HG02870 (cell line): ENCODE measurements around the gene PCDH1.
A peak's percentile ranks its signal among the peaks of the same experiment; 100 is the strongest.

ENCODE experiments used
- ATAC-seq: cut with Tn5 transposase; IDR thresholded peaks from one replicate; pipeline ENCODE4 v1.9.1; 2021; ENCODE audit warnings: mild to moderate bottlenecking, moderate library complexity; ENCODE audit not compliant: unreplicated experiment

Gene PCDH1

DNA sequence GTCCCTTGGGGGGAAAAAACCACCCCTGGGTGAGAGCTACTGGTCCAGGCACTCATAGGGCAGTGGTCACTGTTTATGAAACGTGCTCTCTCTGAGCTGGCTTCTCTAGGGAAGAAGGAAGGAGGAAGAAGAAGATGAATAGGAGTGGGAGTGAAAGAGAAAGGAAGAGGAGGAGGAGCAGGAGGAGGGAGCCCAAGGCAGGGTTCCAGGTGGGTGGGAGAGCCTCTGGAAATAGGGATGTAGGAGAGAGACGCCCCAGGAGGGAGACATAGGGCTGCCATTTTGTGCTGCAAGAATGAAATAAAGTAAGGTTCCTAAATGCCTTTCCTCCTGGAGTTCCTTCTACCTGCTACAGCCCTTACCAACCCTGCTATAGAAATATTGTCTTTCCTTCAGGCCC, 65.7 kb downstream of the PCDH1 start:
- no peak for ATAC-seq

DNA sequence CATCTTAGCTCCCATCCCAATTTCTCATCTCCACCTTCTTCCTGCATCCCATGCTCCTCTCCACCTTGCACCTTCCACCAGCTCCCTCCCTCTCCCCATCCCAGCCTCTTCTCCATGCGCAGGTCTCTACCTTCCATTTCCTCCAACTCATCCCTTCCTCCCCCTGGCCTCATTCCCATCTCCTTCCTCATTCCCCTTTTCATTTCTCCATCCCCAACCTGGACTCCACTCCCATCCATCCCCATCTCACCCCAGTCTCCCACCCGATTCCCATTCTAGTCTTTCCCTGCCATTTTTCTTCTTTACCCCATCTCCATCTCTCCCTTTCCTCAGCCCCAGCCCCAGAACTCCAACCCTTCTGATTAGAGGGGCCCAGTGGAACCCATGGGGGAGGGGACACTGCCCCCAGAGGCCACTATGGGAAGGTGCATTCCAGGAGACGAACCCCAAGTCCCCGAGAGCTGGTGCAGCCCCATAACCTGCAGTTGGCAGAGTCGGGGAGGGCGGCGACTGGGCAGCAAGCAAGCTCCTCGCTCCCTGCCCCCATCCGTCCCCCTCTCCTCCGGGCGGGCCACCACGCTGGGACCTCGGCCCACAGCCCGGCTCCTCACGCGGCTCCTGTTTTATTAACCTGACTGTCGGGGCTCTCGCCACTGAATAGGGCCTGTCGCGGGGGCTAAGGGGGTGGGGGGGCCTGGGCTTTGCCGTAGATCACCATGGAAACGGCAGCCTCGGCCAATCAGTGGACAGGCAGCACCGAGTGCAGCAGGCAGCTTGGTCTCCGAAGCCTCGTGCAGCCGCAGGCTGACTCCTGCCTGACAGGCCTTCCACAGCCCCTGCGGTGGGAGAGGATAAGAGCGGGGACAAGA, 66.7 kb downstream of the PCDH1 start:
- ATAC-seq: peak; percentile 73

DNA sequence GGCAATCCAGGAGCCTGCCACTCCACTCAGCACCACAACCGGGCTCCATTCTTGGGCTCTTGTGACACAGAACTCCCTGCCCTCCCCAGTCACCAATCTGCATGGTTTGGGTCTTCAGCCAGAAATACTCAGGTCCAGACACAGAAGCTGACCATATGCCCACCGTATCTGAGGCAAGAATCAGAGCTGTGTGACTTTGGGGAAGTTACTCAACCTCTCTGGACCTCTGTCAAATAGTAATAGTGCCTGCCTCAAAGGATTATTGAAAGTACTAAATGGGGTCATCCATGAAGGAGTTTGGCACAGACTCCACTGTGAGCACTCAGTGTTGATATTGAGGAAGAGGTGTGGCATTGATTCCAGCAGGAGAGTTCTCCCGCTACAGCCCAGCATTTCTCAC, 67.5 kb downstream of the PCDH1 start:
- ATAC-seq: no peak

DNA sequence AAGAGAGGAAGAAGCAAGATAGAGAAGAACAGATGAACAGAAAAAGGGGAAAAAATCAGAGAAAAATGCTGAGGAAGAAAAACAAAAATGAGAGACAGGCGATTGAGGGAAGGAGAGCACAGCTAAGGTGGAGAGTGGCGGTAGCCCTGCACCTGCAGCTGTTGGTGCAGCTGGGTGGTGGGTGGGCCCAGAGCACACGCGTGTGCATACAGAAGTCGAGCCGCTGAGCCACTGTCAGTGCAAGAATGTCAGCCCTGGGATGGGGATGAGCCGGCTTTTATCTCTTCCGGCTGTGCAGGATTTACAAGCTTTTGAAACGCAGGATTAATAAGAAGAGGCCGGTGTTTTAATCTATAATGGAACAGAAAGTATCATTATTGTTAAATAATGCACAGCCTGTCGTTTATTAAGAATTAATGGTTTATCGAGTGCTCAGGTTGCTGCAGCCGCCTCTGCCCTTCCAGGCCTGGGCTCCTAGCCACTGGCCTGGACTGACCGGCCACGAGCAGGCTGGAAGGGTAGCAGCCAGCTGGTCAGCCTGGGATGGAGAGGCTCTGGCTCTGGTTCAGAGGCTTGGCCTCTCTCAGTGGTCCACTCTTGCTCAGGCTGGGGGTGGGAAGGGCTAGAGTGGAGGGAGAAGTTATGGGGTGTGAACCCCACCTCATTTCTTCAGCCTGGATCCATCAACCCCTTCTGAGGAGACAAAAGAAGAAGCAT, 68.7 kb downstream of the PCDH1 start:
- ATAC-seq: no peak

DNA sequence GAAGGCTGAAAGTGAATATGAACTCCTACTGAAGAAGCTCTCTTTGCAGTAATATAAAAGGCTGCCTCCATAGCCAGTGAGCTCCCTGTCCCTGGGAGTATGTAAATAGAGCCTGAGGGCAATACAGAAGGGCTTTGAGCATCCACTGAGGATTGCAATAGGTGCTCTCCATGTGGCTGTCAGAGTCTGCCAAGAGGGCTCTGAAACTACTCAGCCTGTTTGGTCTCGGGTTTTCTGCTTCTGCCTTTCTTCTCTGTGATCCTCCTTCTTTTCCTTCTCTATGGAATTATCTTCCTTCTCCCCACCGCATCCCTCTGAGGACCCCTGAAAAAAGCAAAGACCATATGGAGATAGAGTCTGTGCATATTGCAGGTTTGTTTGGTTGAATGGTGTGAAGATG, 69.4 kb downstream of the PCDH1 start:
- no peak for ATAC-seq

DNA sequence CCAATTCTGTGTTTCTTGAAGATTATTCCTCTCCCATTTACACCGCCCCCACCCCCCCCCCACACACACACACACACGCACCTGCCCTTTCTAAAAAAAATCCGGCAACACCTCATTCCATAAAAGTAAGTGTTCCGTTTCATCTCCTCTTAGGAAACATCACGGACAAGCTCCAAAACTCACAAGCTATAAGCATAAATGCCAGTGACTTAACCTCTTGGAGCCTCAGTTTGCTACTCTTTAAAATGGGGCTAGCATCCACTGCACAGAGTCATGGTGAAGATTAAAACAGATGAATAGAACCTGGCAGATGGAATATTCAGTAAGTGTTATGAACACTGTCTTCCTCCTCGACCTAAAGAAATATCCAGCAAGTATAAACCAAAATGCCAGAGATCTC, 70.5 kb downstream of the PCDH1 start:
- ATAC-seq: no peak

DNA sequence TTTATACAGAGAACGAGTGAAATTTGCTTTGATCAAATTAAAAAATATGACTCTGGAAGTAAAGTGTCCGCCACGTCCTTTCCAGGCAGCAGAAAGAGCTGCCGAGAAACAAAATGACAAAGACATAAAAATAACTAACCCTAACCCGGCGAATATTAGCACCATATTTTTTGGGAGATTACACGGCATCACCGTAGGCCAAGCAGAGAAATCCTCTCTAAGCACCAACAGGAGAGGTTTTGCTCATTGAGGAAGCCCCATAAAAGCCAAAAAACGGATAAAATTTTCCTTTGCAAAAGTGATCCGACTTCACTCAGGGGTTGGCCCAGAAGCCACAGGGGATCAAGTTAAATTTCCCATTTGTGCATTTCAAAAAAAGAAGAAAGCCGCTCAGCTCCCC, 70.9 kb downstream of the PCDH1 start:
- ATAC-seq: no peak

DNA sequence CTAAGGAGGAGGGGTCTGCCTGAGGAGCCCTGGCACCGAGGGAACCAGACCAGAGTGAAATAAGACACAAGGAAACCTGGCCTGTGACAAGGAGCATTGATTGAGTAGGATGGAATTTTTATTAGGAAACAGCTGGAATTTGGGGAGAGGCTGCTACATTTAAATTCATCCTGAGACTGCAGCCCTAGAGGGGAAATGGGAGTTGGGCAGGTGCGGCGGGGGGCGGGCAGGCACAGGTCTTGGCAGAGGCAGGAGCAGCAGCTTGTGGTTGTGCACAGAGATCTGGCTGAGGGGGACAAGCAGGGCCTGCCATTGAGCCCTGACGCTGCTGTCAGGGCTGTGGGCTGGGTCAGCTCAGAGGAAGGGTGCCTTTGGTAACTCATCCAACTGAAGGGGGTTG, 71.6 kb downstream of the PCDH1 start:
- ATAC-seq: no peak

DNA sequence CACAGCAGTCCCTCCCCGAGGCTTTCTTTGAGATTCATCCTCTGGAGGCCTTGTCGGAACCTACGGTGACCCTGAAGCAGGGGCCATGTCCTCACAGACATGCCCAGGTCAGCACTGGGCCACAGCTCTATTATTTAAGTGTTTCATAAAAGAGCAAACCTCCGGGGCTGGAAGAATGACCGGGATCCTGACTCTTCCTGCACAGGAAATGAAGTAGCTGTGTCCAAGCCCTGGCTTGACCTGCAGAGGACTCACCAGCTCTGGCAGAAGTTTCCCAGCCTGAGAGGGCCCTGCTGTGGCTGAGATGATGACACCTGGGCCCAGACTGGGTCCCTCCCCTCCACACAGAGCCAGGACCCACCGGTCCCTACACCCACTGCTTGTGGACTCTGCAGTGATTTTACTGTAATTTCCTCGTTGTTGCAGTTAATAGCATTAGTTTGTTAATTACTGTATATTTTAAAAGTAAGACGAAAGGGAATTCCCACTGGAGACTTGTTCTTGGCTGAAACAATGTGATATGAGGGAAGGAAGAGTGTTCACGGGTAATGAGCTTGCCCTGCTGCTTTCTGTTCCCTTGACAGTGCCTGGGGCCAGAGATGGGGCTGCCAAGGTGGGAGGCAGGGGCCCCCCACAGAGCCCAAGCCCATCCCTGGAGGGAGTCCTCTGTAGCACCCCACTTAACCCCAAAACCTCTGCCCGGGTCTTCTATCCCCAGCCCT, 72.2 kb downstream of the PCDH1 start:
- no peak for ATAC-seq

DNA sequence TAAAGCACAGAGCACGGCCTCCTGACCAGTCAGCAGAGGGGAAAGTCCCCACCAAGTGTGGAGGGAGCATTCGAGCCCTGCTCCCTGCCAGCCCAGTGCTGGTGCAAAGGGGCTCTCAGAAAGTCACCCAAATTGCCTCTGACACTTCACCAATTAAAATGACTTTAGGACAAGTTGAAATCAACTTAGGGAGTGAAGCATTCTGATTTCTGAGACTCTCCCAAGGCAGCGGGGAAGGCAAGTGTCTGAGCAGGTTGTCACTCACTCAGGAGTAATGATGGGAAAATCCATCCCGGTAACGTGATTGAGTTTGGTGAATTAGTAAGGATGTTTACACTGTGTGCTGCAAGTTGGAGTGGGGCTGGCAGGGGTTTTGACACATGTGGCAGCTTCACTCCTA, 73.7 kb downstream of the PCDH1 start:
- ATAC-seq: no peak
